NOMO-1 treated with DMSO at 0.1 percent for 48 hours (cell line): ENCODE data around the gene AIFM3.
"Not testable (repeated sequence)": the region's sequence is repeated elsewhere in the genome, so short reads cannot be mapped to it uniquely, and the experiment has no call there.

Experiments
- DNase-seq: peaks from one replicate; lab custom pipeline; 2025; ENCODE audit not compliant: unreplicated experiment; lab: John Stamatoyannopoulos, UW

The AIFM3 gene

DNA sequence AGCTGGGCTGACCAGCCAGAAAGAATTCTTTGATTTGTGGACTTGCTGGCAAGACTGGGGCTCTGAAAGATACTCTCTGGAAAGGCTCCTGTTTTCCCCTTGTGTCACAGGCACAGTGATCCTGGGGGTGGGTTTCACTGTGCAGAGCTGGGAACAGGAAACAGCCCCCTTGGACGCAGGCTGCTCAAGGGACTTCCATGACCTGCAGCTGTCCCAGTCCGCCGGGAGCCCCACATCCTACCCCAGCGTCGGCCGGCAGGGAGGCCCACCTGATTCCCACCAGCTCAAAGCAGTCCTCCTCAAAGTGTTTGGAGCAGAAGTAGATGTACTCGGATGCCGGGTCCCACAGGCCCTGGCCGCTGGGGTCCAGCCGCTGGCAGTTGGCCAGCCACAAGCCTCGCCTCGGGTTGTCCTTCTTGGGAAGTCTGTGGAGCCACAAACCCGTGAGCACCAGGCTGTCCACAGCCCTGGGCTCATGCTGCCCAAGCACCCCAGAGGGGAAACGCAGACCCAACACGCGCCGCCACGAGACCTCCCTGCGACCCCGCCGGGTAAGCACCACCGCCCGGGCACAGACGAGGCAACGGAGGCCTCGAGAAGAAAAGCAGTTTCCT is 34.0 kb downstream of the AIFM3 start:
- DNase-seq: no peak

DNA sequence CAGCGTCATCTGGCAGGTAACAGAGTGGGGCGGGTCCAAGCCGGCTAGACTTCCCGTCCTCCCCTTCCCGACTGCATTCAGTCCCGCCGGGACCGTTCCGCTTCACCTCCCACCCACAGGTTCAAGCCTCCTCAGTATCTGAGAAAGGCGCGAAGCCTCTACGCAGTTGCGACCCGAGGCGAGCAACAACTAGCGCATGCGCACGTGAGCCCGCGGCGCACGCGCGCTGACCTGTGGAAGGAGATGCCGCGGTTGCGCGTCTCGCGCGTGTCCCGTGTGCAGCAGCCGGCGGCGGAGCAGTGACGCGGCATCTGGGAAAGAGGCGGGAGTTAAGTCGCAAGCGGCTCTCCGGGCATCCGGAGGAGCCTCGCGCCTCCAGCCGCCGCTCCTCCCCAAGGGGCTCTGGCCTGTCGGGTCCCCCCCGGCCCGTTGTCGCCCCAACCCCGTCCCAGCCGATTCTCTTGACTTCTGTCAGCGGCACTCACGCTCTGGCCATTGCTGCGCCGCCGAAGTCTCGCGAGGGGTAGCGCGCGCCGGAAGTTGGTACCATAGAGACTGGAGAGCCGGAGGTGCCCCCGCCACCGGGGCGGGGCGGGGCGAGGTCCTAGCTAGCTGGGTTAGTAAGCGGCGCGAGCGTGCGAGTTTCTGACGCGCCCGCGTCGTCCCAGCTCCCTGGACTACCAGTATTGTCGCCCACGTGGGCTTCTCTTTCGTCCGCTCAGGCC is 34.7 kb downstream of the AIFM3 start, which contains the start of gene THAP7:
Gene THAP7, minus strand, starts transcription at position 518 of the 725 bp plus-strand sequence. Its CDS starts 207 bp downstream, at position 311.
- DNase-seq: peak; percentile 95

DNA sequence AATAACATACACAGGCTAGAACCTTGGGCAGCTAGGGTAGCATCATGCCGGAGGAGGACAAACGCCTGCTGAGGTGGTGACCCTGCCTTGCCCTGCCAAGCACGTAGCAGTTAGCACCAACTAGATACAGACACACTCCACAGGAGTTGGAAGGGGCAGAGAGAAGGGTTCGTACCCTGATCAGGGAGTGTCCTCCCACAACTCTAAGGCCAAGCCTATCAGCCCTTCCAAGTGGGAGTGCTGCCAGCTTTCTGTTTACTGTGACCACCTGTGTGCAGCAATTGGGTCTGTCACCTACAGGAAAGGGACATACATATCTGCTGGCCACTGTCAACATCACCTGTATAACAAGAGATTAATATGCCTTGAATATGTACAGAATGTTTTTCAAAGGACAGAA is 36.7 kb downstream of the AIFM3 start:
- no peak for DNase-seq

DNA sequence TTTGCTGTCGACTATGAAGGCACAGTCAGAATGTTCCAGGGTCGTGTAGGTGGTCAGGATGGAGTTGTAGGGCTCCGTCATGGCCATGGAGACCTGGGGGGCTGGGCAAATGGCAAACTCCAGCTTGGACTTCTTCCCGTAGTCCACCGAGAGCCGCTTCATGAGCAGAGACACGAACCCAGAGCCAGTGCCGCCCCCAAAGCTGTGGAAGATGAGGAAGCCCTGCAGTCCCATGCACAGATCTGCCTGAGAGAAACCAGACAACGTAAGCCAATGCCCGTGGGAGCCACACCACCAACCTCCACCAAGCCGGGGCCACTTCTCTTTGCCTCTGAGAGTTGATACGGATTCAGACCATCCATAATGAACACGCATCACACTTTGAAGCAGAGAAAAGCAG is 42.2 kb downstream of the AIFM3 start:
- DNase-seq: not testable (repeated sequence)

DNA sequence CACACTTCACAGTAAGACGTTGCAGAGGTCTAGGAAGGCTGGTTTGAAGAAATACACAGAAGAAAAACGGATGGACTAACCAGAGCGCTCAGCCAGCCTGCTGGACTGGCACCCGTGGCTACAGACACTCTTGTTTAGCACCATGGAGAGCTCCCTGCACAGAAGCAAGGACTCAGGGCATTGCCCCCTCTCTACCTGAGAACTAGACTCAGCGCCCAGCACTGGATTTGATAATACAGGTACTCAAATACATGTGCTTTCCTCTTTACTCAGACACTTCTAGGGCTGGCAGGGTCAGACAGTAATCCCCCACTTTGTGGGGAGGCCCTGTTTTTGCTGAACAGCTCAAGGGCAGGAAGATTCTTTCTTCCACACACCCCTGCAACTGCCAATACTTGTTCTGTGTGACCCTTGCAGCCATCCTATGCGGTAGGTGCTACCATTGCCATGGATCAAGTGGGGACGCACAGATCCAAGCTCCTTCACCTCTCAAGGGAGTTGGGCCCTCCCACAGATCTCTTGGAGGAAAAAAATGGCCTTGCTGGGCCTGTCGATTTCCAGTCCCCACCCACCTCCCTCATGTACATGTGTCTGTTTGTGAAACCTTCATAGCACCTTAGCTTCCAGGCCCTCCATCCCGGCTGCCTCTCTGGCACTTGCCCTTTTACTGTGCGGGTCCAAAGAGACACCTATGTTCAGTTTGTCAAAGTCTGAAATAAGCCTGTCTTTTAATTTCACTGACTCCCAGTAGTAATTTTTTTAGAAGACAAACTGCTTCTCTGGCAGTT is 42.8 kb downstream of the AIFM3 start:
- peak; percentile 19 for DNase-seq

DNA sequence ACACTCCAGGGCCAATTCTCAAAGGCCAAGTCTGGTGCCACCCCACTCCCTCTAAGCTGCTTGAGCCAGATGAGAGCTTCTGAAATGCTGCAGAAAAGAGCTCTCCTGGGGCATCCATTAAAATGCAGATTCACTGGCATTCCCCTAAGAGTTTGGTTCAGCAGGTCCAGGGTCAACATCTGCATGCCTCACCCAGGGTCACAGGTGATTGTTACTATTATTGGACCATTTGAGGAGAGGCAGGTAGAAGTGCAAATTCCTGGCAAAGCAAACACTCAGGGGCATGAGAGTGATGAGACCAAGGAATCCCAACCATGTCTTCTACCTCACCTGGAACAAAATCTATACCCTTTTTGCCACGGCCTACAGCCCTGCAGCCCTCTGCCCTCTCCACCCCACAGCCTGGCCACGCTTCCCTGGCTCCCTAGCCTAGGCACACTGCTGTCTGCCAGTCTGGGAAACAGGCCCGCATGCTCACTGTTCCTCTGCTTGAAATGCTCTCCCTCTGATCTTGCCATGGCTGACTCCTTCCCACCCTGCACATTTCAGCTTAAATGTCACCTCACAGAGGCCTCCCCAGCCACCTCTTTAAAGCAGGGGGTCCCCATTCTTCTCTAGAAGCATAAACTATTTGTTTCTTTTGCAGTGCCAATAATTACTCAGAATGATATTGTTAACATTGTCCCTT is 43.5 kb downstream of the AIFM3 start:
- DNase-seq: no peak

DNA sequence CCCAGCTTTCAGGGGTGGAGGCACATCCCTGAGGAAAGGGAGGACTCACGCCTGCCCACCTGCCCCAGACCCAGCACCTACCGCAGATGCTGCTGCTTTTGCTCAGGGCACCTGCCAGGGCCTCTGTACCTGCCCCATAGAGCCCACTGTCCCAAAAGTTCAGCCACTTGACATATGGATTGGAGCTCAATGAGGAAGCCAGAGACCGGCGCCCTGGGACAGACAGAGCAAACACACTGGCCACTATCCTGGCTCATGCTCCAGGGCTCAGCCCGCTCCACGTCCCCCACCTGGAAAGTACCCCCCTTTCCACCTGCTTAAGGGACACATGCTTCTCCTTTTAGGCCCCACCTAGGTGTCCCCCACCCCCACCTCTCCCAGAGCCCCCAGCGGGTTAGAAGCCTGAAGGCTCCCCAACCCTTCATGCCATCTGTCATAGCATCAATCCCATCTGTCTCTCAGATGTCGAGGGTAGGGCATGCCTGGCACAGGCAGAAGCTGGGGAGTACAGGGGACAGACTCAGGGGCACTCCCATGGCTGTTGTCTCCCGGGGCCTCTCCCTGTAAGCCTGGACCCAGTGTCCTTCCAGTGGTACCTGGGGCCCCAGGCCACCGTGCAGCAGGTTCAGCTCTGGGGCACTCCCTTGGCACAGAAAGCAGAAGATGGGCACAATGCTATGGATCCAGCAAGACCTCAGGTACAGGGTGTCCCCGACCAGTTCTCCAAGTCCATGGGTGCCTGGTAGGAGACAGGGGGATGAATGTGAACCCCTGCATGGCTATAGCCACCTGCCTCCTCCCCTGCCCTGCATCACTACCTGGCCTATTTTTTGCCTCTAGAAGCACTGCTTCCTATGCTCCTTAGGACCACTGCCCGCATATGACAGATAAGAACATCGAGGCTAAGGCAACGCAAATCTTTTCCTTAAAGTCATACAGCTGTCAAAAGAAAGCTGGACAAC is 45.7 kb downstream of the AIFM3 start:
- DNase-seq: no peak

DNA sequence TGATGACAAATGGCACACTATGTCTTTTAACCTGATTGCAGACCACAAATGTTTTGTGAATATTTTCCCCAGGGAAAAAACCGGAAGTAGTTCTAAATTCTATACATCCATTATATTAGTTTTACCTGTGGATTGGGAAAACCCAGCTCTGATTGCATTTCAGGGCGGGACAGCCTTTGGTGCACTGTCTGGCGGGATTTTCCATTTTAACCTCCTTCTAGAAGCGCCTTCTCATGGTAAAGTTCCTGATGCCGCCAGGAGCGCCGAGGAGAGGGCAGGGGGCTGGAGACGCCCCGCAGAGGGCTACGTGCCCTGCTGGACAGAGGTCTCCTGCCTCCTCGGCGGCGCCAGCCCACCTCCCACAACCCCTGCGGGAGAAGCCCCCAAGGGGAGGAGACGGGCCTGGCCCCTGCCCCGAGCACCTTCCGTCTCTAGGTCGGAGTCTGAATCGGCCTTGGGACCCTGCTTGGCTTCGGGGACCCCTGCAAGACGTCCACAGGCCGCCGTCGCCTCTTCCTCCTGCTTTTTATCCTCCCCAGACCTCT is 46.7 kb downstream of the AIFM3 start:
- no peak for DNase-seq

DNA sequence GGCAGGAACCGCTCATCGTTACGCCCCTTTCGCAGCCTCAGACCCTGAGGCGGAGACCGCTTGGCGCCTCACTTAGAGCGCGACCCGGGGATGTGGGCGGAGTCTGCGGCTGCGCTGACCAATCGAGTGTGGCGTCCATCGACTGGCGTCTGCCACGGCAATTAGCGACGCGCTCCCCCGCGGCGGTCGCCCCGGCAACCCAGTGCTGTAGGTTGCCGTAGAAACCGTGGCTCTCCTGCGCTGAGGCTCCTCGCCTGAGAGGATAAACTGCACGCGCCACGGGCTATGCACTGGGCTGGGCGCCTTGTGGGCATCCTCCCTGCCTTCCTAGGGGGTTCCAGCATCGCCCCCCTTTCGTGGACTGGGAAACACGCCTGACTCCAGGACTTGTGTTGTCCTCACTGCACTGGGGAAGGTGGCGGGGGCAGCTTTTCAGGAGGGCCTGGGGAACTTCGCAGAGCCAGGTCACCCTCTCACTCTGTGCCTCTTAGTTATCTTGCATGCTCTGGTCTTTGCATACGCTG is 47.2 kb downstream of the AIFM3 start:
- DNase-seq: peak; percentile 93

DNA sequence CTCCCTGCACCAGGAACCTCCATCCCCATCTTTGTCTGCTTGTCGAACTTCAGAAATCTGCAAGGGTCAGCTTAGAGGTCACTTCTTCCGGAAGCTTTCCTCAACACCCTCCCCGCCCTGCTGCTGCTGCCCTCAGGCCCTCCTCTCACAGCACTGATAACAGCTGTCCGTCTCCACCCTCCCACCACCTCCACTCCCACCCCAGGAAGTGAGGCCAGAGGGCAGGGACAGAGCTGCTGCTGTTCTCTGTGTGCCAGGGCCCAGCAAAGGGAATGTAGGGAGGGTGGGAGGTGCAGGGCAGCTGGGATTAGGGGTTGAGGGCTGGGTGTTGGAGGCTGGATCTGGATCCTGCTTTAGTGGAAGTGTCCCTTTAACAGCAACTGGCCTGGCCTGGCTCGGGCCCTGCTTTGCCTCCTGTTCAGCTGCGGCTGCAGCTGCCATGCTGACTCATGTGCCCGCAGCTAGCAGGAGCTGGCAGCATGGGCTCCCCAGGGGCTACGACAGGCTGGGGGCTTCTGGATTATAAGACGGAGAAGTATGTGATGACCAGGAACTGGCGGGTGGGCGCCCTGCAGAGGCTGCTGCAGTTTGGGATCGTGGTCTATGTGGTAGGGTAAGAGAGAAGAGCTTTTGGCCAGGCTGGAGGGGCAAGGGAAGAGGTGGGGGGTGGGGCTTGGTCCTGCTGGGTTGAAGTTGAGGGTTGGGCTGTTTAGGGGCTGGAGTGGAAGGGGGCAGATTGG is 47.8 kb downstream of the AIFM3 start, which contains the start of gene P2RX6:
Gene P2RX6, plus strand, starts transcription at position 440 of the 740 bp plus-strand sequence. Its CDS starts 10 bp downstream, at position 450.
- no peak for DNase-seq

DNA sequence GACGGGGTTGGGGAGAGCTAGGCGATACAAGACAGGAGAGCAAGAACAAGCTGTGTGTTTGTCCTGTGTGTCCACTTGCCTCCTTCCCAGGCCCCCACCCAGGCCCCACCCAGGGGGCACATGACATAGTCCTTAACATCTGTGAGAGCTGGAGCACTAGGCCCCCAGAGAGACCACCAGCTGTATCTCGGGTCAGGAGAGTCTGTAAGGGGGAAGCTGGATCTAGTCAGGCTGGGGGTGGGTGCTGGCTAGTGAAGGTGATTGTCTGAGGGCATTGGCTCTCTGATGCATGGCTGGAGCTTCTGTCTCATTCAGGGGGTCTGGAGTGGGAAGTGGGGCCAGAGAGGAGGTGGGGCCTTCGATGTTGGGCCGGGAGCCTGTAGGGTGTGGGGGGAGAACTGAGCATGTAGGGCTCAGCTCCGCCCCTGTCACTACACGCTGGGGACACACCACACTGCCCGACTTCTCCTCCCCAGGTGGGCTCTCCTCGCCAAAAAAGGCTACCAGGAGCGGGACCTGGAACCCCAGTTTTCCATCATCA is 48.5 kb downstream of the AIFM3 start:
- DNase-seq: no peak

DNA sequence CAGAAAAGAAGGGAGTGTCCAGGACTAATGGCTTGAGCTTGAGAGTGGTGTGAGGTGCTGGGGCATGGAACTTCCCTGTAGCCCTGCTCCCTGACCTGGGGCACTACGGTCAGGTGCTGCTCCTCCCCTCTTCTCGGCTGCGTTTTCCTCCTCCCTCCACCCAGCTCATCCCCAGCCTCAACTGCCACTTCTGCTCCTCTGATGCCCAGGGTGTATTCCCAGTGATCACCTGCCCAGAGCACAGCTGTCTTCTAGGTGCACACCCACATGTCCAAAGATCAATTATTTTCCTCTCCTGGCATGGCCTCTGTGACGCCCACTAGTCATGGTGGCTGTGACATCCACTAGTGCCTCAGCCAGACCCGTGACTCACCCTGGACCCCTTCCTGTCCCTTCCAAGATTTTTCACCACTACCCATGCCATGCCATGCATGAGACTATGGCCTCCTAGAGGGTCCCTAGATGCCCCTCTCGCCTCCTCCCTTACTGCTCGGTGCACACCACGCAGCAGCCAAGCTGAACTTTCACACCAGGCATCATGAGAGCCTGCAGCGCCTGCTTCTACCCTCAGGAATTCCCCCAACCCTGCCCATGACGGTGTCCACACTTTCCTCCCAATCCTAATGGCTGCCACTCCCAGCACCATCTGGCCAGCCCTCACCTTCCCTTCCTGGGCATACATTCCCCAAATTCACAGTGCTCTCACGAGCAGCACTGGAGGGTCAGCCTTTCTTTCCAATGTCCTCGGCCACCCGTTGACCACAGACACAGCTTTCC is 49.8 kb downstream of the AIFM3 start:
- no peak for DNase-seq

DNA sequence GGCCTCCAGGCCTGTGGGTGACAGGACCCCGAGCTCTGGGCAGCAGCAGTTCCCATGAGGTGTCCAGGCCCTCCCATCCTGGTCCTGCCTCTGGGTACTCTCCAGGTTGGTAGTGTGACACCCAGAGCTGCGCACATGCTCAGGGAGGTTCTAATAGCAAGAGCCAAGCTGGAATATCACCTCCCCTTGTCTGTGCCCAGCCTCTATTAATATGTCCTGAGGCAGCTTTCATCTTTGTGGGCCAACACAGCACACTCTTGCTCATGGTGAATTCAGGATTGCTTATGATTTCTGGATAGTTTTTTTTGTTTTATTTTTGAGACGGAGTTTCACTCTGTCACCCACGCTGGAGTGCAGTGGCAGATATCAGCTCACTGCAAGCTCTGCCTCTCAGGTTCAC is 51.3 kb downstream of the AIFM3 start:
- no peak for DNase-seq

DNA sequence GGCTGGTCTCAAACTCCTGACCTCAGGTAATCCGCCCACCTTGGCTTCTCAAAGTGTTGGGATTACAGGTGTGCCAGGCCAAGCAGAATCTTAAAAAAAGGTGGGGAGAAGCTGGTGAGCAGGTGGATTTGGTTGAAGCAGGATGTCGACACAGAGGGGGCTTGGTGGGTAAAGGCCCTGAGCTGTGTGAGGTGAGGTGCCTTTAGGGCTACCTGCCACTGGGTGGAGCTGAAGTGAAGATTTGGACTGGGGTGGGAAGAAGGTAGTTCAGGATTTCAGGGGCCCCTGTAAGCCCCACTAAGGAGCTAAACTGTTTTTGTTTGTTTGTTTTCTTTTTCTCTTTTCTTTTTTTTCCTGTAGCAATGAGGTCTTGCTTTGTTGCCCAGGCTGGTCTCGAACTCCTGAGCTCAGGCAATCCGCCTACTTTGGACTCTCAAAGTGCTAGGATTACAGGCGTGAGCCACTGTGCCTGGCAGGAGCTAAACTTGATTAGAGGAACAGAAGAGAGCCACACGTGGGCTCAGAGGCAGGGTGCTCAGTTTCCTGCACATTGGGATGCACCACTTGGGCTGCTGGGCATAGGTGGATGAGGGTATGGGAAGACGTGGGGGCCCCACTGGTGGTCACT is 53.9 kb downstream of the AIFM3 start:
- peak; percentile 14 for DNase-seq

DNA sequence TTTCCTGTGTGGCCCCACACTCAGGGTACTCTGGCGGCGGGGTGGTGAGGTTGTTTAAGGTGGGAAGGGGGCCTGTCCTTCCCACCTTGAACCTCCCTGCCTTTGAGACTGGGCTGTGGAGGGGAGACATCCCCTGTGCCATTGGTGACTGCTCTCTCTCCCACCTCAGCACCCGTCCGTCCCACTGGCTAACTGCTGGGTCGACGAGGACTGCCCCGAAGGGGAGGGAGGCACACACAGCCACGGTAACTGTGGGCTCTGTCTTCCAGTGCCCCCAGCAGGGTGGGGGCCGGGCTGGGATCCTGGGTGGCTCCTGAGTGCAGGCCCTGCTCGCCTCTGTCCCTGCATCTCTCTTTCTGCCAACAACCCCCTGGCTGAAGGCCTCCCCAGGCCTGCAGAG is 55.5 kb downstream of the AIFM3 start:
- no peak for DNase-seq

DNA sequence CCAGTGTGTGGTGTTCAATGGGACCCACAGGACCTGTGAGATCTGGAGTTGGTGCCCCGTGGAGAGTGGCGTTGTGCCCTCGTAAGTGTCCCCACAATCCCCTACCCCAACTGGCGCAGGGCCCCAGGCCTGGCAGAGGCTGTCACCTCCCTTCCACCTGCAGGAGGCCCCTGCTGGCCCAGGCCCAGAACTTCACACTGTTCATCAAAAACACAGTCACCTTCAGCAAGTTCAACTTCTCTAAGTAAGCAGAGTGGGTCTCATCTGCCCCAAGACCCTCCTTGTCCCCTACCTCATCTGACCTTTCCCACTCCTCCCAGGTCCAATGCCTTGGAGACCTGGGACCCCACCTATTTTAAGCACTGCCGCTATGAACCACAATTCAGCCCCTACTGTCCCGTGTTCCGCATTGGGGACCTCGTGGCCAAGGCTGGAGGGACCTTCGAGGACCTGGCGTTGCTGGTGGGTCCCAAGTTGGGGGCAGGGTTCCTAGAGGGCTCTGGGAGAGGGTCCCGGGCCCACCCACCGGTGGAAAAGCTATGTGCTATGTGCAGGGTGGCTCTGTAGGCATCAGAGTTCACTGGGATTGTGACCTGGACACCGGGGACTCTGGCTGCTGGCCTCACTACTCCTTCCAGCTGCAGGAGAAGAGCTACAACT is 56.0 kb downstream of the AIFM3 start:
- DNase-seq: no peak

DNA sequence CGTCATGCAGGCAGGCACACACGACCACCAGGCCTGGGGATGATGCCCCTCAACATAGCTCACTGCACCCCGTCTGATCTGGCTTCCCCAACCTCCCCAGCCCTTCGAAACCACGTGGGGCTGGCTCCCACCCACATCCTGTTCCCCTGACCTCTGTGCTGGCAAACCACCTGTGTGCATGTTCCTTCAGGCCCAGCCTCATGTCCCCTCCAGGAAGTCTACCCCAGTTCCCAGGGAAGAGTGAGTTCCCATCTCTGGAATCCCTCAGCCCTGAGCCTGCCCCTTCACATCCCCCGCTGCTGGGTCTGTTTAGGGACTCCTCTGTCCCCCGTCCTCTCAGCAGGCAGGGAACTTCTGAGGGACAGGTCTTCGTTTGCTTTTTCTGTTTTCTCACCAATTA is 58.2 kb downstream of the AIFM3 start:
- DNase-seq: no peak
